GM06990 (cell line): Measurements from ENCODE around the gene ST6GALNAC5.

Experiments used
- DNase-seq: peaks from one replicate; pipeline ENCODE4 v3.0.0-alpha.2; 2011; ENCODE audit not compliant: insufficient read length; ENCODE audit errors: extremely low read depth
- H3K27me3 ChIP-seq: replicated peaks from 2 replicates; pipeline ENCODE4 v1.6.0; 2011; ENCODE audit warnings: low read length; ENCODE audit not compliant: control insufficient read depth, insufficient read depth
- H3K36me3 ChIP-seq: 2 replicates; pipeline ENCODE4 v1.5.1; 2011; ENCODE audit warnings: low read length; ENCODE audit not compliant: control insufficient read depth, insufficient read depth
- H3K4me3 ChIP-seq: replicated peaks from 2 replicates; pipeline ENCODE4 v1.5.1; 2011; ENCODE audit warnings: low read depth, mild to moderate bottlenecking, control low read depth, low read length
- TF ChIP-seq, protein P1 (sequence below): IDR thresholded peaks from 2 replicates; pipeline ENCODE4 v1.5.1; 2011; ENCODE audit warnings: low read length, control low read depth, mild to moderate bottlenecking, inconsistent platforms; ENCODE audit not compliant: insufficient read depth, poor library complexity, severe bottlenecking

ST6GALNAC5 gene

DNA sequence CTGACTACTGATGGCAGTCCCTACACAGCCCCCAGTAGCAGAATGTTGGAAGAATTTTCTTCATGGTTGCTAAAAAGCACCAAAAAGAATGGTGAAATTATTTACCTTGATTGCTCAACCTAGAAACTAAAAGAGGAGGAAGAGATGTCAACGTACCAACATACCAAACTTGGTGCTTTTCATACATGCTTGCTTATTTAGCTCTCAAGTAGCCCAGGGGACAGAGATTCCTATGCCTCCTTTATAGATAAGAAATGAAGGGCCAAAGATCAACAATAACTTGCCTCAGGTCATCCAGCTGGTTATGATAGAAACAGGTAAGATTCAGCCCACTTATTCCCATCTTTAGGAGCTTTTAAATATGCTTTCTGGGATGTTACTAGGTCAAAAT is 181.3 kb downstream of the ST6GALNAC5 start:
- TF ChIP-seq, protein P1, sequence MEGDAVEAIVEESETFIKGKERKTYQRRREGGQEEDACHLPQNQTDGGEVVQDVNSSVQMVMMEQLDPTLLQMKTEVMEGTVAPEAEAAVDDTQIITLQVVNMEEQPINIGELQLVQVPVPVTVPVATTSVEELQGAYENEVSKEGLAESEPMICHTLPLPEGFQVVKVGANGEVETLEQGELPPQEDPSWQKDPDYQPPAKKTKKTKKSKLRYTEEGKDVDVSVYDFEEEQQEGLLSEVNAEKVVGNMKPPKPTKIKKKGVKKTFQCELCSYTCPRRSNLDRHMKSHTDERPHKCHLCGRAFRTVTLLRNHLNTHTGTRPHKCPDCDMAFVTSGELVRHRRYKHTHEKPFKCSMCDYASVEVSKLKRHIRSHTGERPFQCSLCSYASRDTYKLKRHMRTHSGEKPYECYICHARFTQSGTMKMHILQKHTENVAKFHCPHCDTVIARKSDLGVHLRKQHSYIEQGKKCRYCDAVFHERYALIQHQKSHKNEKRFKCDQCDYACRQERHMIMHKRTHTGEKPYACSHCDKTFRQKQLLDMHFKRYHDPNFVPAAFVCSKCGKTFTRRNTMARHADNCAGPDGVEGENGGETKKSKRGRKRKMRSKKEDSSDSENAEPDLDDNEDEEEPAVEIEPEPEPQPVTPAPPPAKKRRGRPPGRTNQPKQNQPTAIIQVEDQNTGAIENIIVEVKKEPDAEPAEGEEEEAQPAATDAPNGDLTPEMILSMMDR = no peak
- no peaks in the 10 kb centered on the region for H3K36me3 ChIP-seq
- DNase-seq = no peak
- no peak overlapping the region for H3K4me3 ChIP-seq
- no peaks in the 10 kb centered on the region for H3K27me3 ChIP-seq

- Histone ChIP-seq H3K4me3 (no peak overlapping the region), H3K36me3 (no peaks in the 10 kb centered on the region), H3K27me3 (no peaks in the 10 kb centered on the region)
- DNase-seq = no peak
- TF ChIP-seq, protein P1 = no peak
These were observed 184.1 kb downstream of the ST6GALNAC5 start for GRCh38 chr1:77051425-77051824.

GRCh38 chr1:77056525-77056924 is 189.2 kb downstream of the ST6GALNAC5 start:
- TF ChIP-seq, protein P1 = no peak
- no peaks in the 10 kb centered on the region for H3K36me3 ChIP-seq
- DNase-seq = no peak
- H3K4me3 ChIP-seq = no peak overlapping the region
- no peaks in the 10 kb centered on the region for H3K27me3 ChIP-seq

DNA sequence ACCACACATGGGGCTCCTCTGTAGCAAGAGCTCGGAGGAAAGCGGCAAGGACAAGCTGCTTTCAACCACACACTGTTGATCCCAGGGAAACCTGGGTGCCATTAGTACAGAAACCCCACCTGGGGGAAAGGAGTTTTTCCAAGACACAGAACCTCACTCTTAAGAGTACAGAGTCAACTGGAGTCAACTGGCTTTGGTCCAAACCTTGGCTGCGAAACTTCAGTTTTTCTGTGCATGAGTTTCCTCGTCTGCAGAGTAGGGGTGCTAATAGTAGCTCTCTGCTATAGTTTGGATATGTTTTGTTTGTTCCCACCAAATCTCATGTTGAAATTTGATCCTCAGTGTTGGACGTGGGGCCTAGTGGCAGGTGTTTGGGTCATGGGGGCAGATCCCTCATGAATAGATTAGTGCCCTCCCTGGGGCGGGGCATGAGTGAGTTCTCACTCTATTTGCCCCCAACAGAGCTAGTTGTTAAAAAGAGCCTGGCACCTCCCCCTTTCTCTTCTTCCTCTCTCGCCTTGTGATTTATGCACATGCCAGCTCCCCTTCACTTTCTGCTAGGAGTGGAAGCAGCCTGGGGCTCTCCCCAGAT is 190.8 kb downstream of the ST6GALNAC5 start:
- no peak overlapping the region for H3K4me3 ChIP-seq
- TF ChIP-seq, protein P1 = no peak

GRCh38 chr1:77060000-77060399 is 192.7 kb downstream of the ST6GALNAC5 start:
- H3K4me3 ChIP-seq = no peak overlapping the region
- no peak for DNase-seq
- H3K36me3 ChIP-seq = no peaks in the 10 kb centered on the region
- TF ChIP-seq, protein P1 = no peak
- no peaks in the 10 kb centered on the region for H3K27me3 ChIP-seq

More for the DNA sequence above, 190.8 kb downstream of the ST6GALNAC5 start:
- Histone ChIP-seq H3K36me3 (no peaks in the 10 kb centered on the region), H3K27me3 (no peaks in the 10 kb centered on the region)
- no peak for DNase-seq

GRCh38 chr1:77061162-77061561 is 193.9 kb downstream of the ST6GALNAC5 start:
- Histone ChIP-seq H3K27me3 (no peaks in the 10 kb centered on the region), H3K36me3 (no peaks in the 10 kb centered on the region), H3K4me3 (no peak overlapping the region)
- TF ChIP-seq, protein P1 = no peak
- DNase-seq = no peak
